LNCaP clone FGC (cell line): ENCODE measurements around the gene UCMA.

ENCODE experiments used
- DNase-seq: peaks from one replicate; pipeline ENCODE4 v3.0.0-alpha.2; 2011; ENCODE audit warnings: low read depth
- H3K4me3 ChIP-seq: 2 replicates; pipeline ENCODE4 v1.5.1; 2011; ENCODE audit warnings: mild to moderate bottlenecking, low read depth, low read length, control low read depth
- TF ChIP-seq, protein P1 (sequence below): IDR thresholded peaks from 2 replicates; pipeline ENCODE4 v1.5.1; 2012; ENCODE audit warnings: mild to moderate bottlenecking; ENCODE audit not compliant: control insufficient read depth, insufficient read depth; ENCODE audit errors: extremely low read depth

The UCMA gene

DNA sequence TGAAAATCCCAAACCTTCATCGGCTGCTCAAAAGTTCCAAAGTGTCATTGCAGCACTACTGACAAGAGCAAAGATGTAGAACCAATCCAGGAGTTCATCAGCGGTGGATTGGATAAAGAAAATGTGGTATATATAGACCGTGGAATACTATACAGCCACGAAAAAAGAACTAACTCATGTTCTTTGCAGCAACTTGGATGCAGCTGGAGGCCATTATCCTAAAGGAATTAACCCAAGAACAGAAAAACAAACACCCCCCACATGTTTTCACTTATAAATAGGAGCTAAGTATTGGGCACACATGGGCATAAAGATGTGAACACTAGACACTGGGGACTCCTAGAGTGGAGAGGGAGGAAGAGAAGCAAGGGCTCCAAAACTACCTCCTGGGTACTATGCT, 34.1 kb upstream of the UCMA start:
- TF ChIP-seq, protein P1, sequence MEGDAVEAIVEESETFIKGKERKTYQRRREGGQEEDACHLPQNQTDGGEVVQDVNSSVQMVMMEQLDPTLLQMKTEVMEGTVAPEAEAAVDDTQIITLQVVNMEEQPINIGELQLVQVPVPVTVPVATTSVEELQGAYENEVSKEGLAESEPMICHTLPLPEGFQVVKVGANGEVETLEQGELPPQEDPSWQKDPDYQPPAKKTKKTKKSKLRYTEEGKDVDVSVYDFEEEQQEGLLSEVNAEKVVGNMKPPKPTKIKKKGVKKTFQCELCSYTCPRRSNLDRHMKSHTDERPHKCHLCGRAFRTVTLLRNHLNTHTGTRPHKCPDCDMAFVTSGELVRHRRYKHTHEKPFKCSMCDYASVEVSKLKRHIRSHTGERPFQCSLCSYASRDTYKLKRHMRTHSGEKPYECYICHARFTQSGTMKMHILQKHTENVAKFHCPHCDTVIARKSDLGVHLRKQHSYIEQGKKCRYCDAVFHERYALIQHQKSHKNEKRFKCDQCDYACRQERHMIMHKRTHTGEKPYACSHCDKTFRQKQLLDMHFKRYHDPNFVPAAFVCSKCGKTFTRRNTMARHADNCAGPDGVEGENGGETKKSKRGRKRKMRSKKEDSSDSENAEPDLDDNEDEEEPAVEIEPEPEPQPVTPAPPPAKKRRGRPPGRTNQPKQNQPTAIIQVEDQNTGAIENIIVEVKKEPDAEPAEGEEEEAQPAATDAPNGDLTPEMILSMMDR = no peak
- no peak overlapping the region for H3K4me3 ChIP-seq
- DNase-seq = no peak

DNA sequence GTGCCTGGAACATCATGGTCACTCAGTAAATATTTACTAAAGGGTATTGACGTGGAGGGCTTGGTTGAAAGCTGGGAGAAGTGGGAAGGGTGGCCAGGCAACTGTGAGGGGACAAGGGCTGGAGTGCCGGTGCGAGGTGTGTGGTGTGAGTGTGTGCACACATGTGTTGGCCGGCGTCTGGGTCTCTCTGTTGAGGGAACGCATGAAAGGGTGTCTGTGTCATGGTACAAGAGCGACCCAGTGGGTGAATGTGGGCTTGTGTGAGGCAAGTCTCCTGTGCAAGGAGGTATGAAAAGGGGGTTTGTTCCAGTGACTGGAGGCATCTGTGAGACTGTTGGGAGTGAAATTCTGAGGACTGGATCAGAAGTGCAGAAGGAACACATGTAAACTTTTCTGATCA, 29.4 kb upstream of the UCMA start:
- H3K4me3 ChIP-seq = no peak overlapping the region
- TF ChIP-seq, protein P1 = no peak
- no peak for DNase-seq

DNA sequence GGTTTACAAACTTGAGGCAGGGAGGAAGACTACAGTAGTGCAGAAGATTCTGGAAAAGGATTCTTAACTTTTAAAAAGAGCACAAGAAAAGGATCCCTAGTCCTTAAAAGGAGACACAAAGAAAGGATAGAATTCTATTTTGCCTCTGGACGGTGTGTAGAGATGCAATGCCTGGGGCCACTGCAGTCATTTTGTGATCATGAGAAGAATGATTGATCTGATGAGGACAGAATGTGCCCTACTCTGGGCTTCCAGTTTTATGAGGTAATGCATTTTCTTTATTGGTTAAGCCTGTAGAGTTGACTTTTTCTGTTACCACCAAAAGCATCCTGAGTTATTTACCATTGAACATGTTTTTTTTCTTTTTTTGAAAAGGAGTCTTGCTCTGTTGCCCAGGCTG, 28.3 kb upstream of the UCMA start:
- no peak for DNase-seq
- TF ChIP-seq, protein P1 = no peak
- H3K4me3 ChIP-seq = no peak overlapping the region

DNA sequence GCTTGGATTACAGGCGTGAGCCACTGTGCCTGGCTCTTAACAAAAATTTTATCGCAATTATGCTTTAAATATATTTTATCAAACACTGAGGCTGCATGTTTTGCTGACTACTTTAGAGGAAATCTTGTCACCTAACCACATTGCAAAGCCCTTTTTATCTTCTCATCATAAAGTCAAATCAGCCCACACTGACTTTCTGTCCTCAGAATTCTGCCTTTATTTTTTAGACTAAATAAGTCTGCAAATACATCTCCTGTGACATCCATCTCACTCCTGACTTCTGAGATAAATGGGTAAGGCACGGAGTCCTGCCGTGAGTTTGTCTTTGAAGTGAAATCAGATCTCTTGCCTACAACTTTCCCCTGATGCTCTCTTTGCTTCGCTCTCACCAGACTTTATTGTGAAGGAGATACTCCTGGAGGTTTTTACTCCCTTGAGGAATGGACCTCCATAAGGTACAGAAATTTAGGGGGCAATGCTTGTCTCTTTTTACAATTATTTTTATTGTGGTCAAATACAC, 23.5 kb upstream of the UCMA start:
- TF ChIP-seq, protein P1 = no peak
- no peak for DNase-seq
- no peak overlapping the region for H3K4me3 ChIP-seq

DNA sequence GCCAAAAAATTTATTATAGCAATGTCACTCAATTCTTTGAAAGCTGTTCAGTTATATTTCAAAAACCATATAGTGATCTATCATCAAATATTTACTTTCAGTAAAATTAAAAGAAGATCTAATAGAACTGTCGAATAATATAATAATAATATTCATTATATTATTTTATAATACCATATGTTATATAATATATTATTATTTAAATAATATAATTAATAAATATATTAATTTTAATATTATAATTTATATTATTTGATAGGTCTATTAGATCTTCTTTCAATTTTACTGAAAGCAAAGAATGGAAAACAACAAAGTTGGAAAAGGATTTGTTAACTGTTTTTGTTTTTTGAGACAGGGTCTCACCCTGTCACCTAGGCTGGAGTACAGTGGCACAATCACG, 22.5 kb upstream of the UCMA start:
- no peak for DNase-seq
- H3K4me3 ChIP-seq = no peak overlapping the region
- TF ChIP-seq, protein P1 = no peak

DNA sequence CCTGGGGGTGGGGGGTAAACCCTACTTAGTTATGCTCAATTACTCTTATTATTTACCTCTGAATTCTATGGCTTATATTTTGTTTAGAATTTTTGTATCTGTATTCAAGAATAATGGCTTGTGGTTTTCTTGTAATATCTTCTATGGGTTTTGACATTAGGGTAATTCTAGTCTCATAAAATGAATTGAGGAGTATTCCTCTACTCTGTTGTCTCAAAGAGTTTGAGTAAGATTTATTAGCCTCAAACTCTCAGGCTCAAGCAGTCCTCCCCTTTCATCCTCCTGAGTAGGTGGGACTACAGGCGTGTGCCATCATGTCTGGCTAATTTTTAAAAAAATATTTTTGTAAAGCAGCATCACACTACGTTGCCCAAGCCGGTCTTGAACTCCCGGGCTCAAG, 19.6 kb upstream of the UCMA start:
- no peak for DNase-seq
- H3K4me3 ChIP-seq = no peak overlapping the region
- TF ChIP-seq, protein P1 = no peak

DNA sequence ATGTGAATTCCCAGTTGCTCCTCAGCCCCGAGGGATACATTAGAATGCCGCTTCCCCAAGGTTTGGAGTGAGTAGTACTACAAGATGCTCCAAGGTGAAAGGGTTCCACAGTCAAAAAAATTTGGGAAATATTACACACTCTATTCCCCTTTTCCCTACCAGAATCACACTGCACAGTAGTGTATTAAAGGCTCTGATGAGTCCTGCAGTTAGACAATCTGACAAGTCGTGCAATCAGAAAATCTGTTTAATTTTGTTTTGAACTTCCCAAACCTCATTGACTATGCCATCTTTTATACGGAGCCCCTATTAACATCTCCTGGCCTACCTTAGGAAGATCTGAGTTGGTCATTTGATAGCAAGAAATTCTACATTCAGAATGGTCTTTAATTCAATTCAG, 13.6 kb upstream of the UCMA start:
- TF ChIP-seq, protein P1 = no peak
- no peak for DNase-seq
- H3K4me3 ChIP-seq = no peak overlapping the region
